HG03135 (cell line): ENCODE measurements around the gene SEZ6.

Experiments
- ATAC-seq: cut with Tn5 transposase; IDR thresholded peaks from one replicate; pipeline ENCODE4 v1.9.1; 2021; ENCODE audit warnings: mild to moderate bottlenecking, moderate library complexity; ENCODE audit not compliant: unreplicated experiment

SEZ6 gene

DNA sequence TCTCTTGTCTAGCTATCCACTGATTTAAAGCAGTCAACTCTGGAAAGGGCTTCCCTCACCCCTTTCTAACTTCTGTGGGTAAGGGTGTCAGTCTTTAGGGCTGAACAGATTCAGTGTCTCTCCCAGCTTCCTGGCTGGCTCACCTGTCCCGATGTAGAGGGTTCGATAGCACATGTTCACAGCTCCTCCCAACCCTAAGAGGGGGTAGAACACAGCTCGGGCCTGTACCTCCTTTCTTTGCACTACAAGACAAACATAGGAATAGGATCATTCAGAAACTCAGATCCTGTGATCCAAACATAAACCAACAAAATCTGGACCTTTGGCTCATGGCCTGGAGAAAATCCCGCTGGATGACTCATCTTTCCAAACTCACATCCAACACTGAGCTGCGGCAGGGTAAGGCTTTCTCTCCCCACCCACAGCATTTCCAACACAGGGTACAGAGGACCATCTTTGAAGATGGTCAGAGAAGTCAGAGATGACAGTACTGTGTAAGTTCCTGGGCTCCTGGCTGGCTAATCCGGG lies 97.1 kb downstream of the SEZ6 start:
- ATAC-seq = no peak

DNA sequence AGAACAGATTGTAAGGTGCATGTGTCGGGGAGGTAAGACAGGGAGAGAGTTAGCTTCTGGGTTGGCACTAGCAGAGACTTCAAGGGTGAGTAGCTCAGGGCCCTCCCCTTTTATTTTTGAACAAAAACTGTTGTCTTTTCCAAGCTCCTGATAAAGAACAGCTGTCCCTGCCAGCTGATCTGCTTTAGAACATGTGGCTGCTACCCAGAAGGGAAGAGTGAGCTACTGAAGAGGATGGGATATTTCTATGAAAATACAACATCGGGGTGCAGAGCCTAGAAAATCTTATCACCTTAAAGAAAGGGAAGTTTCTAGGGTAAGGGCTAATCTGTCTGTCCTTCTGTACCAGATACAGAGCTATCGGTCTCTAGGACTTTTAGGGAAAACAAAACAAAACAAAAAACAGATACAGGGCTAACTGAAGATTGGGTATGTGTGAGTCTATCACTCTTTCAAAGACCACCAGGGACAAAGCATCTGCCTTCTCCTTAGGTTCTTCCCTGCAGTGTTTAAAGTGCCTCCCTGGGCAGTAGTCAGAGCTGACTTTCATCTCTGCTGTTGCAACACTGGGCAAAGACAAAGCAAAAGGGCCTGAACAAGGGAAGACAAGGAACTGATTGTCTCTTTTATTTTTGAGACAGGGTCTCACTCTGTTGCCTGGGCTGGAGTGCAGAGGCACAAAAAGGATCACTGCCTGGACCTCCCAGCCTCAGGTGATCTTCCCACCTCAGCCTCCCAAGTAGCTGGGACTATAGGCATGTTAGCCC lies 97.9 kb downstream of the SEZ6 start:
- ATAC-seq = no peak

- no peak for ATAC-seq
Measured at GRCh38 chr17:28906706-28907438, 99.0 kb downstream of the SEZ6 start.

- ATAC-seq = no peak
Measured at GRCh38 chr17:28906276-28906675, 99.6 kb downstream of the SEZ6 start.
